GM18508 (cell line): Measurements from ENCODE around the gene SMIM10L2A.
"Not testable (repeated sequence)": the region's sequence is repeated elsewhere in the genome, so short reads cannot be mapped to it uniquely, and the experiment has no call there.

Experiments used
- ATAC-seq: cut with Tn5 transposase; IDR thresholded peaks from one replicate; pipeline ENCODE4 v1.9.1; 2021; ENCODE audit warnings: moderate number of reproducible peaks; ENCODE audit not compliant: insufficient read depth, unreplicated experiment

SMIM10L2A gene

DNA sequence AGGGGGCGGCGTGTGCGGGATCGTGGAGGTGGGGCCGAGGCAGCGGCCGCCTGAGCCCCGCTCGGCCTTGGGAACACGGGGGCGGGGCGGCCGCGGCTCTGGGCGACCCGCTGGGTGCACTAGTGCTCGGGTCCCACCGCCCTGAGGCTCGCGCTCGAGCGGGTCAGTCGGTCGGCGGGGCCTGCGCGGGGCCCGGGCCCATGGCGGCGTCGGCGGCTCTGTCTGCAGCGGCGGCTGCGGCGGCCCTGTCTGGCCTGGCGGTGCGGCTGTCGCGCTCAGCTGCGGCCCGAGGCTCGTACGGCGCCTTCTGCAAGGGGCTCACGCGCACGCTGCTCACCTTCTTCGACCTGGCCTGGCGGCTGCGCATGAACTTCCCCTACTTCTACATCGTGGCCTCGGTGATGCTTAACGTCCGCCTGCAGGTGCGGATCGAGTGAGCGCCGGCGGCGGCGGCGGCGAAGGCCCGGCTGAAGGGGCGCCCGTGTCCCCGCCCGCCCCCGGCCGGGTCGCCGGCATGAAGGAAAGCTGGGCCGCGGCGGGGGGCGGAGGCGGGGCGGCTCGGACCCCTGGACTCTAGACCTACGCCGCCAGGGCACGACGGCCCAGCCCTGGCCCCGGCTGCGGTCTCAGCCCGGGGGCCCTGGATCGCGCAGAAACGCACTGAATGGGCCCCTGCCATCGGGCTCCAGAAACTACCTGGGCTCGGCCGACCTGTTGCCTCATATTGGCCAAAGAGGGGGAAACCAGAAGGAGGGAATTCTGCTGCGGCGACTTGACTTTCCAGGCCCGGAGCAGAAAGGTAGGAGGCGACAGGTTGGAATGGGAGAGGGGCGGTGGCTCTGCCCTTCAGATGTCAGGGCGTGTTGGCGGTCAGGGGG, at the start of gene SMIM10L2A:
SMIM10L2A (plus strand) TSS at position 13 of the 878 bp plus-strand sequence; CDS start at position 201, 188 bp downstream.
- no peak for ATAC-seq

DNA sequence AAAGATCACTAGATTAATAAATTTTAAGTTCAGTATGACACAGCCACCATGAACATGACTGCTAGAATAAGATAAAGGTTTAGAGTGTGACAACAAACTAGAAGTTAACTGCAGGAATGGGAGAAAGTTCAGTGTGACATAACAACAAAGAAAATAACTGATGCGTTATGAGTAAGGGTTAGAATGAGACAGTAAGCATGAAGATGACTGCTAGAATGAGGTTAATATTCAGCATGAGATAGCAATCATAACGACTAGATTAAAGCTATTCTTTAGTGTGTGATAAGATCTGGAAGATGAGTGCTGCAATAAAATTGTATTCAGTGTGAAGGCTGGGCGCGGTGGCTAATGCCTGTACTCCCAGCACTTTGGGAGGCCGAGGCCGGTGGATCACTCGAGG, 48.4 kb upstream of the SMIM10L2A start:
- no peak for ATAC-seq

DNA sequence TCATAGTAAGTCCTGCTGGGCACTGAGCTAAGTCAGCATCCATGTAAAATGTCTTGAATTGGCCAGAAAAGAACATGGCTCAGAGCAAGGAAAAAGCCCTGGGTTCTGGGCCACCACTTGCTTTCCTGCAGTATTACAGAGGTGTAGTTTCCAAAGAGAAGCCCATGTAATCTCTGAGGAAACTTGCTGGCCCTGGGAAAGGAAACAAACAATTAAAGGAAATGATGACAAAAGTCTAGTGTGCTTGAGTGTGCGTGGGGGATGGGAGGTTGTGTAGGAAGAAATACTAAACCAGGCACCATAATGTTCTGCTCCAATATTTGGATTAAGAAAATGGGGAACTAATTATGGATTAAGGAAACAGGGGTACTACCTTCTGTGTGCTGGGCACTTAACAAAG, 39.5 kb upstream of the SMIM10L2A start:
- no peak for ATAC-seq

DNA sequence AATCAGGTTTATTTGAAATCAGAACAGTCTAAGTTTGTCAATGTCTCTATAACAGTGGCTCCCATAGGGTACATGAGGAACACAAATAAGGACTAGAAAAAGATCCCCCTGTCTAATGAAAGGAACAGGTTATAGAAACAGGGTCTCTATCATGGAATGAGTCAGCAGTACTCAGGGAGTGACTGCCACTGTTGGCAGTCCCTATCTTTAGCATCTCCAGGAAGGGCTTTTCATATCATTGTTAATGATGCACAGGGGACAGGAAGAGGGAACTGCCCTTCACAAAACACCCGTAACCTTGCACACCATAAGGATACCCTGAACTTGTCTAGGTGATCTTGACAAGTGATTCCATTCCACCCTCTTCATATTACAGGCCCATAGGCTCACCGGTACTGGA, 38.5 kb upstream of the SMIM10L2A start:
- no peak for ATAC-seq

DNA sequence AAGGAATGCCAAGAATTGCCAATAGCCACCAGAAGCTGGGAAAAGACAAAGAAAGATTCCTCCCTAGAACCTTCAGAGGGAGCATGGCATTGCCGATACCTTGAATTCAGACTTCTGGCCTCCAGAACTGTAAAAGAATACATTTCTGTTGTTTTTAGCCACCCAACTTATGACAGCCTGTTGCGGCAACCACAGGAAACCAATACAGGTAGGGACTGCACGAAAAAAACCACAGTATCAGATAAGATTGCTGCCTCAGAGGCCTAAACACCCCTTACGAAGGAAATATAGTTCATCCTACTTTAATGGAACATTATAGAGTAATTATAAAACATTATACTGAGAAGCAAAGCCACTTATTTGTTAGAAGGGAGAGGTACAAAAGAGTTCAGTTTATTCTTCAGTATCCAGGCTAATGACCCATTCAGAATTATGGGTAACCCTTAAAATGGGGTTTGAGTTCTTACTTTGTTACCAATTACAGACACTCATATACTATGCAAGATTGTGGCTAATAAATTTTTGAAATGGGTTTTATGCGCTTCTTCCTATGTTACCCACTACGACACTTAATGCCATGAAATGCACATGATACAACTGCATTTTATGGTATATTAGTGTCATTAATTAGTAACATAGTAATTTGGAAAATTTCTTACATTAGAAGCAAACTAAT, 37.4 kb upstream of the SMIM10L2A start:
- ATAC-seq: no peak

DNA sequence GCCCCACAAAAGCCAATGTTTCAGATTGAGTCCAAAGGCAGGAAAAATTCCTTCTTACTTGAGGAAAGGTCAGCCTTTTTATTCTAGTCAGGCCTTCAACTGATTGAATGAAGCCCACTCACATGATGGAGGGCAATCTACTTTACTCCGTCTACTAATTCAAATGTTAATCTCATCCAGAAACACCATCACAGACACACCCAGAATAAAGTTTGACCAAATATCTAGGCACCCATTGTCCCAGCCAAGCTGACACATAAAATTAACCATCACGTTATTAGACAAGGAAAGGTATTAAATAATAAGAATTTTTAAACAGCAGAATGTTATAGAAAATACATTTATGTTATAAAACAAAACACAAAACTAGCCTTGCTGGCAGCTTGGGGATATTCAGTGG, 32.9 kb upstream of the SMIM10L2A start:
- ATAC-seq: no peak

DNA sequence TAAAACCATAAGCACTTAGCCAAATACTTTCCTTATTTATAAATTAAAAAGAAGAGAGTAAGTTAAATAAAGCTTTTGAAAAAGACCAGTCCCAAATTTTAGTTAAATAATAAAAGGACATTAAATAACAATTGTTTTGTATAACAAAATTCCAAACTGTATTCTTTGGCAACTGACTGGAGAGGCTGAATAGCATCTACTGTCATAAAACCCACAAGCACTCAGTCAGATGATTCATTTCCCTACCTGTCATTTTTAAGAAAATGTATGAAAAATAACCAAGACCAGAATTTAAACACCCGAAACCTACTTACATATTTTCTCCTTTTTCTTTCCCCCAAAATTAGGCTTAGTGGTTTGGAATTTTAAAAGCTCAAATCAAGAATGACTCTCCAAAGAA, 32.5 kb upstream of the SMIM10L2A start:
- ATAC-seq: no peak

DNA sequence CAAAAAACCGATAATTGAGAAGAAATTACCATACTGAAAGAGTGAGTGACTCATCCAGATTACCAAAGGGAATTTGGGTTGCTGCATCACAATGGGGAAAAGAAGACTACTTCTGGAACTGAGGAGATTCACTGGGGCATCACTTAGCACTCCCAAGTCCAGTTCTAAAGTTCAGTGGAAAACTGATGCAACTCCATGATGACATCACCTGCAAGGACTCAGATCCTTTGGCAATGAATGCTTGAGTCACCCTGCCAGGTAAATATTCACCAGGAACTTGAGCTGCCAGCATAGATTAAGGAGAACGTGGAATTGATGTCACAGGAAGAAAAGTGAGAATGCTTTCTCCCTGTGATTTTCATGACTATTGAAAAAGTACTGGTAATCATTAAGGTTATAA, 32.0 kb upstream of the SMIM10L2A start:
- no peak for ATAC-seq

DNA sequence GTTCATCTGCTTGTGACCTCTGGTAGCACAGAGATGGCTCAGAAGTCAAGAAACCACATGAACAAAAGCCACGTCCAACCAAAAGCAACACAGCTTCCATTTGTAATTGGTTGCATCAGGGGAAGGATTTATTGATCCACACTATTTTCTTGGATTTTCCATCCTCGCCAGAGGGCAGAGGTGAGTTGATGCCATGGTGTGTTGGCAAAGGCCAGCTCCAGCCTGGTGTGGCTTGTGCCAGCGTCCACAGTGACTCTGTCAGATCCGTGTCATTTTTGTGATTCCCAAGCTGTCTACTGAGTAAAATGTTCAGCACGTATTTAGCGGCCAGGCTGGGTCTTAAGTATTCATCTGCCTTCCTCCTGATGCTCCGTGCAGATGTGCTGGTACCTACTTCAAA, 30.0 kb upstream of the SMIM10L2A start:
- no peak for ATAC-seq

DNA sequence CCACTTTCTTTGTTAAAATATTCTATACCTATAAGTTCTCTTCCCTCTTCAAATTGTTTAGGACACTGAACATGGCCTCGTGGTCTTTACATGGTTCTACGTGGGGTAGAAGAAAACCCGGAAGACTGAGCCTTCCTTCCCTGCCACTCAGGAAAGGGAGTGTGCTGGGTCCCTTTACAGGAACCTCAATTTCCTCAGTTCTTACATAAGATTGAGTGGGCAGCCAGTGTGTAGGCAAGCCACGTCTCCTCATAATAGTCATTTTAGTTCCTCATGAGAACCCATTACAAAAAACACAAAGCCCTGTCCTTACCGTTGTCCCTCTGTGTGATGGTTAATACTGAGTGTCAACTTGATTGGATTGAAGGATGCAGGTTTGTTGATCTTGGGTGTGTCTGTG, 28.7 kb upstream of the SMIM10L2A start:
- ATAC-seq: no peak

DNA sequence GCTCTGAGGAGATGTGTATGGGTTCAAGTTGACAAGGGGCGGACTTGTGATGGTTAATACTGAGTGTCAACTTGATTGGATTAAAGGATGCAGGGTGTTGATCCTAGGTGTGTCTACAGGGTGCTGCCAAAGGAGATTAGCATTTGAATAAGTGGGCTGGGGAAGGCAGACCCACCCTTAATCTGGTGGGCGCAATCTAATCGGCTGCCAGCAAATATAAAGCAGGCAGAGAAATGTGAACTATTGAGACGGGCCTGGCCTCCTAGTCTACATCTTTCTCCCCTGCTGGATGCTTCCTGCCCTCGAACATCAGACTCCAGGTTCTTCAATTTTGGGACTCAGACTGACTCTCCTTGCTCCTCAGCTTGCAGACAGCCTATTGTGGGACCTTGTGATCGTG, 26.7 kb upstream of the SMIM10L2A start:
- no peak for ATAC-seq

DNA sequence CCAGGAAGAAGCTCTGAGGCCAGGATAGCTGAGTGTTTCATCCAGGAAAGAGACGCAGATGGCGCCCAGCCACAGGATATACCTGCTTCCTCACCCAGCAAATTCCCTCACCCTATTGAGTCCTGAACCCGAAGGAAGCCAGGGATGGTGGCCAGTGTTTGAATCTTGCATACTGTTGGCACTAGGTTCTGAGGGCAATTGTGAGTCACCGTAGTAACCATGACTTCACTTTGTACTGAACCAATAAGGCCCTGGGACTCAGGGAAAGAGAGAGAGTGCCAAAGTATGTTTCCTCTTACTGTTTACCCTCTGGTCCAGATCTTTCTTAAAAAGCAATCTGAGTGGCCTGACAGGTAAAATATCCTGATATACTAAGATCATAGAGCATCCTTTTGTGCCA, 25.6 kb upstream of the SMIM10L2A start:
- no peak for ATAC-seq

DNA sequence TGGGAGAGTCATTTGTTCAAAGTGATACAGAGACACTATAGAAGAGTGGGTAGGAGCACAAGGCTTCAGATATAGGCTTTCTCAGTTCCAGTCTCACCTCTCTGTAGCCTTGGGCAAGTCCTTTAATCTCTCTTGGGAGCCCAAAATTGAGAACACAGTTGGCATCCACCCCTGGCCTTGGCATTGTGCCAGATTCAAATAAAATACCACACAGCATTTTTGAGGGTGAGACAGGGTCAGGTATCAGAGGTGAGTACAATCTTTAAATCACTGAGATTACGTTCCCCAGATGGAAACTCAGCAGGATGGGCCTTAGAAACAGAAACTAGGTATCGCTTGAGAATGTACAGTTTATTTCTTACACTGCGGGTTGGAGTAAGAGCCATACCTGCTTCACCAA, 25.2 kb upstream of the SMIM10L2A start:
- no peak for ATAC-seq

DNA sequence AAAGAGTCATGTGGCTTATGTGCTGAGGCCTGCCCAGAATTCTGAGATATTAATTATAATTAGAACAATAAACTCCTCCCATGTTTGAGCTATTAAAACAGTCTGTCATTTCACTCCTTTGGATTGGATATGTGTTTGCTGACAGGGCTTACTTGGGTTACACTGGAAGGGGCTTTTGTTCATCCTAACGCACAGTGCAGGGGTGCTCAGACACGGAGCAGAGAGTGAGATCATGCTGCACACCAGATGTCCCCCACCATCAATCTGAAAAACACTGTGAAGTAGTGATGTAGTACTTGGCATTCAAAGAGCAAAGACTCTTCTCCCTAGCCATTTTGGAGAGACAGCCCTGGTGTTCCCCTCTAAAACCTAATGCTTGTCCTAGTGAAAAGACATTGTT, 24.1 kb upstream of the SMIM10L2A start:
- ATAC-seq: no peak

DNA sequence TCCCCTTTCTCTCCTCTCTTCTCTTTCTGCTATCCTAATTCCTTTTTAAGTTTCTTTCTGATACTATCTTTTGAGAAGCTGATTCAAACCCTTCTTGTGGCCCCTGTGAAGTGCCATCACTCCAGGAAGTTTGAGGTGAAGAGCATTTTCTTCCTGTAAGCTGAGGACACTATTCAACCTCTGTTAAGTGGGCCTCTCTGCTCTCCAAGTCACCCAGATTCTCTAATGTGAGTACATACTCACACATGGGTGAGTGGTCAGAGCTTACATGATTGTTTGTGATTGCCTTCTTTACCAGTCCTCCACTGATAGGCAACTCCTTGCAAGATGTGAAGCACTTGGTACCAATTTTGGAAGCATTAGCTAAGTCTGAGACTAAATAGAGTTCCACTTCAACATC, 18.4 kb upstream of the SMIM10L2A start:
- no peak for ATAC-seq

DNA sequence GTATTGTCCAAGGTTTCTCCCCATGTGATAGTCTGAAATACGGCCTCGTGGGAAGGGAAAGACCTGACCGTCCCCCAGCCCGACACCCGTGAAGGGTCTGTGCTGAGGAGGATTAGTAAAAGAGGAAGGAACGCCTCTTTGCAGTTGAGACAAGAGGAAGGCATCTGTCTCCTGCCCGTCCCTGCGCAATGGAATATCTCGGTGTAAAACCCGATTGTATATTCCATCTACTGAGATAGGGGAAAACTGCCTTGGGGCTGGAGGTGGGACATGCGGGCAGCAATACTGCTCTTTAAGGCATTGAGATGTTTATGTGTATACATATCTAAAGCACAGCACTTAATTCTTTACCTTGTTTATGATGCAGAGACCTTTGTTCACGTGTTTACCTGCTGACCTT, 15.3 kb upstream of the SMIM10L2A start:
- not testable (repeated sequence) for ATAC-seq

DNA sequence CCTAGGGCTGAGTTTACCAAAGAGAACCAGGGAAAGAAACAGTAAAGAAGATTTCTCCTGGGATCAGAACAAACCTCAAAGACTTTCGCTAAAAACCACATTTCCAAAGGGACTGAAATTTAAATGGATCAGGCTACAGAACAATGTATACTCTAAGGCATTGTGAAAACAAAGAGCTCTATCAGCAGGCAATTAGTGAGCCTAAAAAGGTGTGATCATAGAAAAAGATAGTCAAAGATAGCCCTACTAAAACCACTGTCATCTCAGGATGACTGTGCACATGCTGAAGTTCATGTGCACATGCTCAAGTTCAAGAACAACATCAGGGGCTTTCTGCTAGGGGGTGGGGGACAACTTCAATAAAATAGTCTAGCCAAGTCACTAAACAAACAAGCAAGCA, 12.9 kb upstream of the SMIM10L2A start:
- no peak for ATAC-seq

DNA sequence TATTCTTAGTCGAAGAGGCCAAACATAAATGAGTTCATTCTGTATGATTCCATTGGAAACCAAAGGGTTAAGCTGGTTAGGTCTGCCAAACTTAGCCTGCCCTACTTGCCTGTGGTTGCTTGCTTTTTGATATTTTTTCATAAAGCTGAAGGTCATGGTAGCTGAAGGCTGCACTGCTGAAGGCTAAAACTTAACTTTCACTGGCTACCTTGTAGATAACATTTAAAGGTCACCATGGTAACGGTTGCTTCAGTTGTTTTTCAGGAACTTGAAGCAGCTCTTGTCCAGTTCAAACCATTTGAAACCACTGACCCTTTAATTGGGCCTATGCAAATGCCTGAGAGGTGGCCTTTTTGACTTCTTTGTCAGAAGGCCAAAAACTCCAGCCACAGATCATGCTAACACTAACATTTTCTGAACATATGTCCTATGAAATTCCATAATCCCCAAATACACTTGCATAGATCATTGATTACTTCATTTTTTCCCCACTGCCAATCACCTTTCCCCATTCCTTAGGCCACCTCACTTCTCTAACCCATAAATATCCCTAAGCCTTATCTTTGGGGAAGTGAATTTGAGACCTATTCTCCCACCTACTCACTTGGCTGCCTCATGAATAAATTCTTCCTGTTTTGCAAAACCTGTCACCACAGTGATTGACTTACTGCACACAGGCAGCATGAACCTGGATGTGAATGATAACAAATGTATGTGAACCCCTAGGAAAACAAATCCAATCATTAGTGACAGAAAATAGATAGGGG, 10.7 kb upstream of the SMIM10L2A start:
- no peak for ATAC-seq

DNA sequence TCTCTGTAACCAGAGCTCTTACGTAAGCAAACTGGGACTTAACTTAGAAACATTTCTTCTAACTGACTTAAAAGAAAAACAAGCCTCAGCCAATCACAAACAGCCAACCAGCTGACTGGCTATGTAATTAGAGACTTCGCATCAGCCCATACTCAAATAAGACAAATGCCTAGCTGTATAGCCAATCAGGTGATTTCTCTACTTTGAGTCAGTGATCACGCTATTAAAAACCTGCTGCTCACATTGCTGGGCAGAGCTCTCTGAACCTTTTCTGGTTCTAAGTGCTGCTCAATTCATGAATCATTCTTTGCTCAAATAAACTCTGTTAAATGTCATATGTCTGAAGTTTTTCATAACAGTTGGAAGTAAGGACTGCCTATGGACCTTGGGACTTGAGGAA, 9.9 kb upstream of the SMIM10L2A start:
- ATAC-seq: no peak

DNA sequence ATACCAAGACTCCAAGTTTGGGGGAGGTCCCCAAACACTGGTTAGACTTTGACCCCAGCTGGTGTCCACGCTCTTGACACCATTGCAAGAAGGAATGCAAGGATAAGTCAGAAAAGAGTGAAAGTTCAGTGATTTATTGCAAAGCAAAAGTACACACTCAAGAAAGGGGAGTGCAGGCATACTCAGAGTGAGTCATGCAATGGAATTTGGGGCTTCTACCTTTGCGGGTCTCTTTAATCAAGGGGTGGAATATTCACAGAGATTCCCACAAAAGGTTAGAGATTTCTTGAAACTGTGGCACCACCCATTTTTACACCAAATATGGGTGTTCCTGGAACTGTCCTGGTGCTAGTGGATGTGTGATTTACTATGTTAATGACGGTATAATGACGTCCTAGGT, 5.2 kb upstream of the SMIM10L2A start:
- no peak for ATAC-seq

DNA sequence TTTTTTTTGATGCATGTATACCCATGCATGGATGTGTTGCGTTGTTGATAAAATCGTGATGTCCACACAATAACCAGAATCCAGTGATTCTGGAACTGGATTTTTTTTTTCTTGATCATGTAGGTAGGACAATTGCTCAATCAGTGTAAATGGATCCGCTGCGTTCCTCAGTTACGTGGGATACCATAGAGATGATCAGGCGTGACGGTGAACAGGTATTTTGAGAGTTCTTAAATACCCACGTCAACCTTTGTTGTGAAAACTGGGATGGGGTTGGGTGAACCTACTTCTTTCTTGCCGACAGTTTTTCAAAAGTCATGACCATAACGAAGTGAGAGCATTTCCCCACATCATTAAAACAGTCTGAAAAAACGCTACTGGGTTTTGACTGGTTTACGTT, 913 bp upstream of the SMIM10L2A start:
- ATAC-seq: no peak
